Trophoblast cell (in vitro differentiated cells and primary cell): ENCODE results near the gene MTCH1.

Experiments
- DNase-seq, 2 donors: peaks; one replicate each; pipeline ENCODE4 v3.0.0-alpha.2; 2016
- H2AFZ ChIP-seq: 2 replicates; pipeline ENCODE4 v1.6.1; 2013; ENCODE audit warnings: low read length, moderate library complexity, mild to moderate bottlenecking; ENCODE audit not compliant: insufficient read depth, poor library complexity
- H2AK5ac ChIP-seq: 2 replicates; pipeline ENCODE4 v1.6.1; 2013; ENCODE audit warnings: mild to moderate bottlenecking, low read length
- H2BK120ac ChIP-seq: 2 replicates; pipeline ENCODE4 v1.6.1; 2013; ENCODE audit warnings: low read length, mild to moderate bottlenecking, moderate library complexity; ENCODE audit not compliant: insufficient read depth, poor library complexity
- H2BK12ac ChIP-seq: 2 replicates; pipeline ENCODE4 v1.6.1; 2013; ENCODE audit warnings: mild to moderate bottlenecking, low read length, moderate library complexity
- H2BK5ac ChIP-seq: 2 replicates; pipeline ENCODE4 v1.6.1; 2013; ENCODE audit warnings: low read length, low read depth, moderate library complexity, mild to moderate bottlenecking; ENCODE audit not compliant: poor library complexity
- H3K14ac ChIP-seq: 2 replicates; pipeline ENCODE4 v1.6.1; 2013; ENCODE audit warnings: mild to moderate bottlenecking, low read length
- H3K18ac ChIP-seq: 2 replicates; pipeline ENCODE4 v1.6.1; 2013; ENCODE audit warnings: mild to moderate bottlenecking, low read length
- H3K23ac ChIP-seq: 2 replicates; pipeline ENCODE4 v1.6.1; 2013; ENCODE audit warnings: low read length
- H3K27ac ChIP-seq: 2 replicates; pipeline ENCODE4 v1.5.1; 2013; ENCODE audit warnings: low read depth, mild to moderate bottlenecking, inconsistent platforms, low read length, moderate library complexity
- H3K27me3 ChIP-seq: 2 replicates; pipeline ENCODE4 v1.6.1; 2013; ENCODE audit warnings: inconsistent platforms, mild to moderate bottlenecking, low read length, moderate library complexity; ENCODE audit not compliant: insufficient read depth
- H3K36me3 ChIP-seq, 2 experiments: 1 replicate in 1 of 2; 2 replicates in 1 of 2; pipeline ENCODE4 v1.6.1; 2013; ENCODE audit warnings: low read length in 2 of 2, mild to moderate bottlenecking in 2 of 2, moderate library complexity in 1 of 2; ENCODE audit not compliant: insufficient read depth in 2 of 2, control insufficient read depth in 1 of 2
- H3K4ac ChIP-seq: 2 replicates; pipeline ENCODE4 v1.6.1; 2013; ENCODE audit warnings: low read depth, mild to moderate bottlenecking, low read length, moderate library complexity
- H3K4me1 ChIP-seq, 2 experiments: 1 replicate in 1 of 2; 2 replicates in 1 of 2; pipeline ENCODE4 v1.6.1; 2013; ENCODE audit warnings: low read length in 2 of 2, mild to moderate bottlenecking in 2 of 2, moderate library complexity in 1 of 2; ENCODE audit not compliant: insufficient read depth in 2 of 2, control insufficient read depth in 1 of 2
- H3K4me2 ChIP-seq: 2 replicates; pipeline ENCODE4 v1.6.1; 2013; ENCODE audit warnings: inconsistent platforms, mild to moderate bottlenecking, low read length, moderate library complexity
- H3K4me3 ChIP-seq: 2 replicates; pipeline ENCODE4 v1.5.1; 2013; ENCODE audit warnings: mild to moderate bottlenecking, low read depth, low read length, inconsistent platforms
- H3K79me1 ChIP-seq: one replicate; pipeline ENCODE4 v1.6.1; 2013; ENCODE audit warnings: low read length
- H3K79me2 ChIP-seq: 2 replicates; pipeline ENCODE4 v1.6.1; 2013; ENCODE audit warnings: low read length, mild to moderate bottlenecking; ENCODE audit not compliant: control insufficient read depth, insufficient read depth, poor library complexity
- H3K9ac ChIP-seq: 2 replicates; pipeline ENCODE4 v1.6.1; 2013; ENCODE audit warnings: mild to moderate bottlenecking, low read length
- H3K9me3 ChIP-seq: 2 replicates; pipeline ENCODE4 v1.6.1; 2013; ENCODE audit warnings: low read depth, mild to moderate bottlenecking, control low read depth, inconsistent platforms, low read length; ENCODE audit not compliant: insufficient read depth
- H4K12ac ChIP-seq: 2 replicates; pipeline ENCODE4 v1.6.1; 2013; ENCODE audit warnings: low read depth, mild to moderate bottlenecking, low read length, moderate library complexity
- H4K8ac ChIP-seq: 2 replicates; pipeline ENCODE4 v1.6.1; 2013; ENCODE audit warnings: low read depth, mild to moderate bottlenecking, low read length, moderate library complexity
- H4K91ac ChIP-seq: one replicate; pipeline ENCODE4 v1.6.1; 2013; ENCODE audit warnings: low read depth, mild to moderate bottlenecking, low read length, moderate library complexity
- WGBS: extraction: QIAGEN DNeasy Blood & Tissue Kit; methylation state at CpG from one replicate; pipeline ENCODE4 v1.1.7; 2013; ENCODE audit warnings: missing lambda C conversion rate; ENCODE audit not compliant: insufficient read length, insufficient coverage; ENCODE audit errors: extremely low coverage; 5-methylcytosine and 5-hydroxymethylcytosine counted together

The MTCH1 gene

GRCh38 chr6:36929152-36929551, 56.8 kb downstream of the MTCH1 start:
- Histone ChIP-seq H3K4me1 (peaks cover 0 to 3% of the 10 kb centered on the region in 2 experiments), H3K23ac (no peak overlapping the region), H2BK120ac (no peak overlapping the region), H3K79me1 (no peaks in the 10 kb centered on the region), H3K9ac (no peak overlapping the region), H4K12ac (no peak overlapping the region), H3K27me3 (no peaks in the 10 kb centered on the region), H4K91ac (no peak overlapping the region), H2AK5ac (no peak overlapping the region), H4K8ac (no peak overlapping the region), H3K14ac (no peak overlapping the region), H3K79me2 (no peaks in the 10 kb centered on the region), H2BK5ac (no peak overlapping the region), H3K18ac (no peak overlapping the region), H2BK12ac (no peak overlapping the region), H3K36me3 (peaks cover 0 to 2% of the 10 kb centered on the region in 2 experiments), H3K4me2 (no peak overlapping the region), H3K27ac (no peak overlapping the region), H3K4me3 (no peak overlapping the region), H2AFZ (no peak overlapping the region), H3K4ac (no peak overlapping the region), H3K9me3 (no peaks in the 10 kb centered on the region)
- WGBS, result no CpG with 5 or more reads among the region's 10 CpGs
- DNase-seq, result no peak

DNA sequence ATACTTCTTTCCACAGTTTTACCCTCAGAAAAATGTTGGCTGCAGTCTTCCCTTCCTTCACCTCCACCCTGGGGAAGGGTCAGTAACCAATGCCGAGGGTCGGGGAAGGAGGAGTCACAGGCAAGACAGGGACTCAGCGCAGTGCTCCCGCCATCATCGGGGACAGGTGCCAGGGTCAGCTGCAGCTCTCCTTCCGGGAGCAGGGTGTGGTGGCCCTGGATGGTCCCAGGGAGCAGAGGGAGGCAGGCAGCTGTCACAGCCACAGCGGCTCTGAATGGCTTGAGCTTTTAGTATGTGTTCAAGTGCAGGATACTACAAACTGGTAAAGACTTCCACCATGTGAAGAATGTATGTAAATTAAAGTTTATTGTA, 57.5 kb downstream of the MTCH1 start:
- no peak for DNase-seq
- Histone ChIP-seq H4K91ac (no peak overlapping the region), H2AFZ (no peak overlapping the region), H3K23ac (no peak overlapping the region), H3K4me3 (no peak overlapping the region), H3K9me3 (no peaks in the 10 kb centered on the region), H3K27ac (no peak overlapping the region), H2BK12ac (no peak overlapping the region), H3K36me3 (peaks cover 1 to 2% of the 10 kb centered on the region in 2 experiments), H3K27me3 (no peaks in the 10 kb centered on the region), H3K14ac (no peak overlapping the region), H3K79me1 (no peaks in the 10 kb centered on the region), H4K8ac (no peak overlapping the region), H4K12ac (no peak overlapping the region), H3K4me1 (peaks cover 2 to 5% of the 10 kb centered on the region in 2 experiments), H2BK120ac (no peak overlapping the region), H3K9ac (no peak overlapping the region), H2AK5ac (no peak overlapping the region), H3K4ac (no peak overlapping the region), H3K79me2 (no peaks in the 10 kb centered on the region), H3K18ac (no peak overlapping the region), H3K4me2 (no peak overlapping the region), H2BK5ac (no peak overlapping the region)
- no CpG with 5 or more reads among the region's 7 CpGs for WGBS

GRCh38 chr6:36927691-36928546, 58.1 kb downstream of the MTCH1 start:
- no peaks in the 10 kb centered on the region for H3K27me3 ChIP-seq
- H3K4me1 ChIP-seq, result peaks cover 4 to 7% of the 10 kb centered on the region in 2 experiments
- H4K12ac ChIP-seq, result no peak overlapping the region
- no peak overlapping the region for H2BK120ac ChIP-seq
- no peak overlapping the region for H2BK12ac ChIP-seq
- H3K27ac ChIP-seq, result no peak overlapping the region
- peaks cover 2 to 6% of the 10 kb centered on the region in 2 experiments for H3K36me3 ChIP-seq
- H3K9me3 ChIP-seq, result no peaks in the 10 kb centered on the region
- H3K4me3 ChIP-seq, result no peak overlapping the region
- H2AFZ ChIP-seq, result no peak overlapping the region
- no peak overlapping the region for H4K91ac ChIP-seq
- H3K23ac ChIP-seq, result no peak overlapping the region
- H3K18ac ChIP-seq, result no peak overlapping the region
- peak; percentile 30 to 34 for DNase-seq
- no peak overlapping the region for H3K4me2 ChIP-seq
- H4K8ac ChIP-seq, result no peak overlapping the region
- H2AK5ac ChIP-seq, result no peak overlapping the region
- H2BK5ac ChIP-seq, result no peak overlapping the region
- no peak overlapping the region for H3K4ac ChIP-seq
- no peak overlapping the region for H3K9ac ChIP-seq
- H3K14ac ChIP-seq, result no peak overlapping the region
- H3K79me2 ChIP-seq, result no peaks in the 10 kb centered on the region
- no peaks in the 10 kb centered on the region for H3K79me1 ChIP-seq
- no CpG with 5 or more reads among the region's 13 CpGs for WGBS

DNA sequence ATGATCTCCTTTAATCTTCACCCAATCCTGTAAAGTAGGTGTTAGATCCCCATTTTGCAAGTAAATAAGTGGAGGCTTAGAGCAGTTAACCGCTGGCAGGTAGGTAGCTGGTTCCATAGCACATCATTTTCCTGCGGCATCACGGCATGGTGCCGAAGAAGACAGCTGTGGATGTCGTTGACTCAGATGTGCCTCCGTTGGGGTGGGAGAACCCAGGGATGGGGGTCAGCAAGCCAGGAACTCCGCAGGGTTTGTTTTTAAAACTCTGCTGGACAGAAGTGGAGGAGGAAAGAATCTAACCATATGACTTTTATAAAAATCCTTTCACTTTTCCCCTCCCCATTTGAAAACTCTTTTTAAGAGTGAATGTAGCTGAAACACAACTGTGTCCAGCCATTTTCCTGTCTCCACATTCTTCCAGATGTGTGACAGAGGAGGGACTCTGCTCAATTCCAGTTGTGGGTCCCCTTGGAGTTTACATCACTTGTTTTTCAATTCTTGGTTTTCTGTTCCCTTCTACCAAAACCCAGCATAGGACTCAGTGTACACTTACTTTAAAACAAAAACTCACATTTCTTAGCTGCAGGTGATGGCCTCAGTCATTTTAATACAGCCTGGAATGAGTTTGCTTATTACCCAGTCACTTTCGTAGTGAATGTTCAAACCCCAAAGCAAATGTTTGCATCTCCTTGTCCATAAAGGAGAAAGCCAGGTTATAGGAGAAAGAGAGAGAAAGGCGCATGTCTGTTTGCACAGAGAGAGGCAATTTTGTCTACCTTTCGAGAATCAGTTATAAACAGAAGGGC, 59.1 kb downstream of the MTCH1 start:
- no peak overlapping the region for H2BK12ac ChIP-seq
- H3K27ac ChIP-seq, result no peak overlapping the region
- H3K4ac ChIP-seq, result no peak overlapping the region
- no peak overlapping the region for H3K18ac ChIP-seq
- no peak overlapping the region for H2AK5ac ChIP-seq
- H3K4me3 ChIP-seq, result no peak overlapping the region
- H2BK120ac ChIP-seq, result no peak overlapping the region
- no peak overlapping the region for H3K4me2 ChIP-seq
- H2AFZ ChIP-seq, result no peak overlapping the region
- H3K4me1 ChIP-seq, result peaks cover 4 to 7% of the 10 kb centered on the region in 2 experiments
- H3K23ac ChIP-seq, result no peak overlapping the region
- no peak overlapping the region for H3K9ac ChIP-seq
- no peak for DNase-seq
- H2BK5ac ChIP-seq, result no peak overlapping the region
- no peaks in the 10 kb centered on the region for H3K79me1 ChIP-seq
- no peak overlapping the region for H4K91ac ChIP-seq
- WGBS, result no CpG with 5 or more reads among the region's 10 CpGs
- H3K9me3 ChIP-seq, result no peaks in the 10 kb centered on the region
- no peaks in the 10 kb centered on the region for H3K79me2 ChIP-seq
- no peak overlapping the region for H3K14ac ChIP-seq
- H3K27me3 ChIP-seq, result no peaks in the 10 kb centered on the region
- no peak overlapping the region for H4K12ac ChIP-seq
- H3K36me3 ChIP-seq, result peaks cover 2 to 6% of the 10 kb centered on the region in 2 experiments
- no peak overlapping the region for H4K8ac ChIP-seq
